Measurements from ENCODE around the gene SORBS1.
A peak's percentile ranks its signal among the peaks of the same experiment; 100 is the strongest.

SORBS1 gene

GRCh38 chr10:95295031-95295755 is 266.0 kb downstream of the SORBS1 start:
- DNase-seq (ENCODE audit: low spot score), result peak; percentile 83
- in situ Hi-C loops (cut with MboI; ENCODE audit: low pct_unique_long_range_greater_than_20kb, low sequenced_read_pairs, unreplicated experiment), result no loop called here
- TF ChIP-seq, protein P1, sequence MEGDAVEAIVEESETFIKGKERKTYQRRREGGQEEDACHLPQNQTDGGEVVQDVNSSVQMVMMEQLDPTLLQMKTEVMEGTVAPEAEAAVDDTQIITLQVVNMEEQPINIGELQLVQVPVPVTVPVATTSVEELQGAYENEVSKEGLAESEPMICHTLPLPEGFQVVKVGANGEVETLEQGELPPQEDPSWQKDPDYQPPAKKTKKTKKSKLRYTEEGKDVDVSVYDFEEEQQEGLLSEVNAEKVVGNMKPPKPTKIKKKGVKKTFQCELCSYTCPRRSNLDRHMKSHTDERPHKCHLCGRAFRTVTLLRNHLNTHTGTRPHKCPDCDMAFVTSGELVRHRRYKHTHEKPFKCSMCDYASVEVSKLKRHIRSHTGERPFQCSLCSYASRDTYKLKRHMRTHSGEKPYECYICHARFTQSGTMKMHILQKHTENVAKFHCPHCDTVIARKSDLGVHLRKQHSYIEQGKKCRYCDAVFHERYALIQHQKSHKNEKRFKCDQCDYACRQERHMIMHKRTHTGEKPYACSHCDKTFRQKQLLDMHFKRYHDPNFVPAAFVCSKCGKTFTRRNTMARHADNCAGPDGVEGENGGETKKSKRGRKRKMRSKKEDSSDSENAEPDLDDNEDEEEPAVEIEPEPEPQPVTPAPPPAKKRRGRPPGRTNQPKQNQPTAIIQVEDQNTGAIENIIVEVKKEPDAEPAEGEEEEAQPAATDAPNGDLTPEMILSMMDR (IDR thresholded peaks at IDR 0.05; ENCODE audit: extremely low read depth, insufficient read depth, missing control alignments), result no peak

DNA sequence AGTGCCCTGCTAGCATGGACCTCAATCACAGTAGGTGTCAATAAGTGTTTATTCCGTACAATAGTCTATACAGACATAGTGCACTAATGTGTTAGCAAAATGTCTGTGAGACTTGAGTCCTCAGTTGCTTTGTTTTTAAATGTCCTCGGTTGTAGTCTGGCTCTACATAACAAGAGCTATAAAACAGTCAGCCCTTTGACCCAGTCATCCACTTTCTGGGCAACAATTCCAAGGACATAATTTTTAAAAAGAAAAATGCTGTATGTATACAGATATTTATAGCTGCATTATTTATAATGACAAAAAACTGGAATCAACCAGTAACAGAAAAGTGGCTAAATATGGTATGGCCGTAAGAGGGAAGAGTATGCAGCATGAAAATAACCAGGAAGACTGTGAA is 267.5 kb downstream of the SORBS1 start:
- in situ Hi-C loops (cut with MboI; ENCODE audit: low pct_unique_long_range_greater_than_20kb, low sequenced_read_pairs, unreplicated experiment), result no loop called here
- no peak for DNase-seq (ENCODE audit: low spot score)
- TF ChIP-seq, protein P1 (IDR thresholded peaks at IDR 0.05; ENCODE audit: extremely low read depth, insufficient read depth, missing control alignments), result no peak

- in situ Hi-C loops (cut with MboI; ENCODE audit: low pct_unique_long_range_greater_than_20kb, low sequenced_read_pairs, unreplicated experiment), result no loop called here
These were observed 269.7 kb downstream of the SORBS1 start for GRCh38 chr10:95291365-95292039.

DNA sequence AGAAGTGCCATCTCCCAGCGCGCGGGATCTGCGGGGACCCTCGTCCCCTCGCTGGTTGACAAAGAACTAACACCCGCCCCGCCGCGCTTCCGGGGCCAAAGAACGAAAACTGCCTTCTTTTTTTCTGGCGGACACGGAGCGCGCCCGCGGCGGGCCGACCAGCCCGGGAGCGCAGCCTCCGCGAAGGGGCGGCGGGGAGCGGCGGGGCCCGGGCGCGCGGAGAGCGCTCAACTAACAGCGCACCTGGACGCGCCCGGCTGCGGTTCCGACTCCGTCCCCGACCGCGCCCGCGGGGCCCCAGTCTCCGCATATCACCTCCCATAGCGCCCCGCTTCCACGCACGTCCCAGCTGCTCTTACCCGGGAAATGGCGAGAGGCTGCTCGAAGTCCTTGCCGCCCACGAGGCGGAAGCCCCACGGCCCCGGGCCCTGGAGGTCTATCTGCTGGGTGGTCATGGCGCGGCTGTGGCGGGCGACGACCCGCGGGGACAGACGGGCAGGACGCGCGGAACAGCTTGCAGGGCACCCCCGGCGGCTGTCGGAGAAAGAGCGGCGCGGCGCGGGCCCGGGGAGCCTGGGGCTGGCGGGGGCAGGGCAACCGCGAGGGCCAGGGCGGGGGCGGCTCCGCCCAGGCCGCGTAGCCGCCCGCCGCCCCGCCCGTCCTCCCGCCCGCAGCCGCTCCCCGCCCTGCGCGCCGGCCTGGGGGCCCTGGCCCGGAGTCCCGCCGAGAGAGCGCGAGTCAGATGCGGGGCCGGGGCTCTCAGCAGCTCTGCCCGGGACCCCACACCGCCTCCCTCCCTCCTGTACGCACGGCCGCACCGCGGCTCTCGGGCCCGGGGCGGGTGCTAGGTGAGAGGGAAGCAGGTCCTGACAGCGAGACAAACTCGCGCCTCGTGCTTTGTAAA is 270.5 kb downstream of the SORBS1 start, which contains the start of gene PDLIM1:
PDLIM1 (minus strand) TSS at position 543 of the 904 bp plus-strand sequence; CDS start at position 455, 88 bp downstream.
- in situ Hi-C loops (cut with MboI; ENCODE audit: low pct_unique_long_range_greater_than_20kb, low sequenced_read_pairs, unreplicated experiment), result no loop called here
- DNase-seq (ENCODE audit: low spot score), result peak; percentile 93
- TF ChIP-seq, protein P1 (IDR thresholded peaks at IDR 0.05; ENCODE audit: extremely low read depth, insufficient read depth, missing control alignments), result peak; percentile 36

More at GRCh38 chr10:95291365-95292039, 269.7 kb downstream of the SORBS1 start:
- no peak for DNase-seq (ENCODE audit: low spot score)
- TF ChIP-seq, protein P1 (IDR thresholded peaks at IDR 0.05; ENCODE audit: extremely low read depth, insufficient read depth, missing control alignments), result no peak

- in situ Hi-C loops (cut with MboI; ENCODE audit: low pct_unique_long_range_greater_than_20kb, low sequenced_read_pairs, unreplicated experiment), result no loop called here
- no peak for DNase-seq (ENCODE audit: low spot score)
- TF ChIP-seq, protein P1 (IDR thresholded peaks at IDR 0.05; ENCODE audit: extremely low read depth, insufficient read depth, missing control alignments), result no peak
These were observed 271.2 kb downstream of the SORBS1 start for GRCh38 chr10:95289921-95290421.

All from GM13977 (cell line).